Right renal cortex interstitium (tissue), 3 donors: ENCODE results near the gene BACH2. TPM values are rescaled to one million over a fixed set of nuclear protein-coding genes. Genes with fewer than 3 reads are reported as not detected.
"Not testable (repeated sequence)": the region's sequence is repeated elsewhere in the genome, so short reads cannot be mapped to it uniquely, and the experiment has no call there.

Experiments used
- DNase-seq, 3 donors: peaks; one replicate each; pipeline ENCODE4 v3.0.0-alpha.2; 2013; ENCODE audit warnings: low read depth in 3 of 3, low spot score in 2 of 3
- polyA plus RNA-seq, 3 donors: library from polyadenylated mRNA; unstranded; fragments of 120-200 nt; gene quantifications; one replicate each; pipeline ENCODE4 v1.2.1, GENCODE V29; 2013; ENCODE audit not compliant: insufficient read length in 3 of 3

Gene BACH2
- polyA plus RNA-seq, 3 donors, result 9.1 to 11.3 (median 10.0) TPM

GRCh38 chr6:90284236-90285041, 12.2 kb downstream of the BACH2 start:
- no peak for DNase-seq

- DNase-seq, result not testable (repeated sequence)
These were observed 14.4 kb downstream of the BACH2 start for GRCh38 chr6:90282265-90282664.

GRCh38 chr6:90278129-90278528, 18.5 kb downstream of the BACH2 start:
- no peak for DNase-seq

- DNase-seq, result no peak
These were observed 19.2 kb downstream of the BACH2 start for GRCh38 chr6:90277302-90278011.

GRCh38 chr6:90274451-90275030, 22.1 kb downstream of the BACH2 start:
- DNase-seq, result no peak

- no peak for DNase-seq
These were observed 22.8 kb downstream of the BACH2 start for GRCh38 chr6:90273863-90274262.

- DNase-seq, result no peak
These were observed 23.7 kb downstream of the BACH2 start for GRCh38 chr6:90272895-90273294.

GRCh38 chr6:90271831-90272230, 24.8 kb downstream of the BACH2 start:
- no peak for DNase-seq

- no peak for DNase-seq
These were observed 27.3 kb downstream of the BACH2 start for GRCh38 chr6:90269334-90269733.

GRCh38 chr6:90268178-90268577, 28.5 kb downstream of the BACH2 start:
- DNase-seq, result no peak

GRCh38 chr6:90266905-90267621, 29.6 kb downstream of the BACH2 start:
- DNase-seq, result no peak

GRCh38 chr6:90264561-90264960, 32.1 kb downstream of the BACH2 start:
- DNase-seq, result no peak

- DNase-seq, result no peak
These were observed 33.0 kb downstream of the BACH2 start for GRCh38 chr6:90263633-90264032.

GRCh38 chr6:90261801-90262200, 34.8 kb downstream of the BACH2 start:
- DNase-seq, result no peak

- DNase-seq, result no peak
These were observed 39.2 kb downstream of the BACH2 start for GRCh38 chr6:90257486-90257738.

GRCh38 chr6:90256698-90257485, 39.8 kb downstream of the BACH2 start:
- no peak for DNase-seq

GRCh38 chr6:90253631-90254030, 43.0 kb downstream of the BACH2 start:
- DNase-seq, result no peak

GRCh38 chr6:90251295-90251992, 45.2 kb downstream of the BACH2 start:
- DNase-seq, result no peak

GRCh38 chr6:90250405-90250804, 46.2 kb downstream of the BACH2 start:
- DNase-seq, result no peak

GRCh38 chr6:90249458-90249857, 47.2 kb downstream of the BACH2 start:
- no peak for DNase-seq
